SHP77 treated with DMSO at 0.1 percent for 48 hours (cell line): Measurements from ENCODE around the gene ELP1.
"Not testable (repeated sequence)": the region's sequence is repeated elsewhere in the genome, so short reads cannot be mapped to it uniquely, and the experiment has no call there.

Source experiments
- DNase-seq: peaks from one replicate; lab custom pipeline; 2025; lab: John Stamatoyannopoulos, UW

The ELP1 gene

DNA sequence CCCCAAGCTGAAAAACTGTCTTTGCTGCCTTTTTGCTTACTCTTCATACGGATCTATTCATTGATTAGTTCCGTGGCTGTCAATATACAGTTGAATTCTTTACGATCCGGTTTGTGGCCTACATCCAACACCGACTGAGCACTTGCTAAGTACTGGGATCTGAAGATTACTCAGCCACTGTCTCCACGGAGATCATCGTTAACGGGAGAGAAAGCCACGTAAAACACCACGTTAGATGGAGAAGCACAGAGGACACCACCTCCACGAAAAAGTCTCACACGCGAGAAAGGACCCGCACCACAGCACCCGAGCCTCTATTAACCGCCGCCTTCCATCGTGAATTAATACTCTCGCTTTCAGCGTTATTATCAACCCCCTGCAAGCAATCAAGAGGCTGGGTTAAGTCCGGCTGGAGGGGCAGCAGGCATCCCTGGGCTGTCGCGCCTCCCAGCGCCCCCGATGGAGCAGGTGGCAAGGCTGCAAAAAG lies 650 bp downstream of the ELP1 start:
- no peak for DNase-seq

DNA sequence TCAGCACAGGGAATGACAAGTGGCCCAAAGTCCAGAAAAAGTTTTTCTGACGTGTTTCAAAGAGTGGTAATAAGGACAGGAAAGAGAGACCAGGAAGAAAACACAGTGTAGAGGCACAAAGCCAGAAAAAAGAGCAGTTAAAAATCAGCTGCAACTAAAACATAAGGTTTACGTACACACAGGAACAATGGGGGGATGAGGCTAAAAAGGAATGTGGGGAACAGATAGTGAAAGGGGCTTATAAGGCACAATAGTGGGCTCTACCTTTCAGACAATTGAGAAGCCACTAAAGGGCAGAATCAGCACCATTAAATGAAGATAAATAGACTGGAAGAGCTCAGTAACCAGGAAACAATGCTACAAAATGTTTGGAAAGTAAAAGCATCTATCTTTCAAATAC lies 5.5 kb downstream of the ELP1 start:
- no peak for DNase-seq

DNA sequence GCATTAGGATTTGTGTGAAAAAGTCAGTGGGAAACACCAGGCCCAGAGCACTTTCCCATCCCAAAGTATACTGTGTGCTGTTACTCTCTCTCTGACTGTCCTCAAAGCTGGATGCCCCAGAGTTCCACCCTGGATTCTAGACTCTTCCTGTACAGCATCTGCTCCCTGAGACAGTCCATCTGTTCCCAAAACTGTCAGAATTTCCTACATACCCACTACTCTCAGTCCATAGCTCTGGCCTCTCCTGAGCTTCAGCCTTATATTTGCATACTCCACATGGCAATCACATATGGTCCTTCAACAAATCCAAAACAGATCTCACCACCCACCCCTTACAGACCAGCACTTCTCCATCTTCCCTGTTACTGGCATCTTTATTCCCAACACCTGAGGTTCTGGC lies 9.5 kb downstream of the ELP1 start:
- DNase-seq, result no peak

DNA sequence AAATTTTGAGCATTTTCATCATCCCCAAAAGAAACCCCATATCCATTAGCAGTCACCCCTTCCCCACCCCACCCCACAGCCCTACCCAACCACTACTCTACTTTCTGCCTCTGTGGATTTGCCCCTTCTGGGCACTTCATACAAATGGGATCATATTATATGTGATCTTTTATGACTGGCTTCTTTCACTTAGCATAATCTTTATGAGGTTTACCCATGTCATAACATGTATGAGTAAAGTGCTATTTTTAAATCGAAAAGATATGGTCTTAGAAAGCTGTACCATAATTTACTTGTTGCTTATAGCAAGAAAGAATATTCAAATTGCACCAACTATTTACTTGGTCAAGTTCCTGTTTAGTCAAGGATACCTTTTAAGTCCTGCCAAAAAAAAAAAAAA lies 12.7 kb downstream of the ELP1 start:
- no peak for DNase-seq

DNA sequence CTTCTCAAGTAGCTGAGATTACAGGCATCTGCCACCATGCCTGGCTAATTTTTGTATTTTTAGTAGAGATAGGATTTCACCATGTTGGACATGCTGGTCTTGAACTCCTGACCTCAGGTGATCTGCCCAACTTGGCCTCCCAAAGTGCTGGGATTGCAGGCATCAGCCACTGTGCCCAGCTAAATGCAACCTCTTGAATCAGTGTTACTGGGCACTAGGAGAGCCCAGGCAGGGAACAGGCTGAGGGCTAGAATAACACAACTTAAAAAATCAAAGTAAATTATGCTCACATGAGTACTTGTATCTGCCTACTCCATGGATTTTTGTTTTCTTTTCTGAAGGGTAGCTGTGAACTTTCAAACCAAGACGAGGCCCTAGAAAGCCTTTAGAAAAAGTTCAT lies 13.5 kb downstream of the ELP1 start:
- DNase-seq, result not testable (repeated sequence)

DNA sequence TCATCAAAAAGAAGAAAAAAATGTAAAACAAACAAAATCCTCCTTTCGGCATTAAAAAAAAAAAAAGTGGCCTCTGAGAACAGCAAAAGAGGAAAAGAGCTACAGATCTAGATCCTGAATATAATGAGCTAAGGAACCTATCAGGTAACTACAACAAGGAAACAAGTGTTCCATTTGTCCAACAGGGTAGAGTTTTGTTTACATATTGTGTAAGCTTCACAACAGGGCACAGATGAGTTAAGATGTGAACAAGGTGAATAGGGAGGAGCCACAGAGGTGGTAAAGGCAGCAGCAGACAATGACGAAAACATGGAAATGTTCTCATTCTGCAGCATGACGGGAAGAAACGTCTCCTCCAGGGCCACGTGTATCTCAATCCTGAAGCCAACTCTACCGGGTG lies 14.4 kb downstream of the ELP1 start:
- DNase-seq, result no peak

DNA sequence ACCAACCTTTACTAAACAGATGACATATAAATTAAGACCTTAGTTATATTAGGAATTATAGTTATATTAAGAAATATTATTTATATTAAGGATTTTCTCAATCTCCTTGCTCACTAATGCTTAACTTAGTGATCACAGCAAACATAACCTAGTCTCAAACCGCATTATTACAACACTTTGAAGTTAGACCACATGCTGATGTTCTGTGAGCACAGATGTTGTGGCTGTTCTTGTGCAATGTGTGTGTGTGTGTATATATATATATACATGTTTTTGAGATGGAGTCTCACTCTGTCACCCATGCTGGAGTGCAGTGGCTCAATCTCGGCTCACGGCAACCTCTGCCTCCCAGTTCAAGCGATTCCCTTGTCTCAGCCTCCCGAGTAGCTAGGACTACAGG lies 20.5 kb downstream of the ELP1 start:
- DNase-seq, result no peak

DNA sequence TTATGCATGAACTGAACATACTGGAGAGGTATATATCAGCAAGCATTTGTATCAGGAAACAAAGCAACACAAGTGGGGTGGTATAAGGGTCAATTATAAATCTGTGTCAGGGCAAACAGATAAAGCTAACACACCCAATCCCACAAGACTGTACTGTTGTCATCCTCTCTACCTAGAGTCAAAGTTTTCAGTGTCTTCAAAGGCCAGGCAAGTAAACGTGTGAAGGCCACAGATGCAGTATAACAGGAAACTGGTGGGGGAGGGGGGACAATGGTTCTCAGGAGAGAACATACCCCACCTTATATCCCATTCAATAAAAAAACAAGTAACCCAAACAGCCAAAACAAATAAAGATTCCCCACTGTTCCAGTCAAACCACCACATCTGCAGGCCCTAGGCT lies 22.1 kb downstream of the ELP1 start:
- DNase-seq, result no peak

DNA sequence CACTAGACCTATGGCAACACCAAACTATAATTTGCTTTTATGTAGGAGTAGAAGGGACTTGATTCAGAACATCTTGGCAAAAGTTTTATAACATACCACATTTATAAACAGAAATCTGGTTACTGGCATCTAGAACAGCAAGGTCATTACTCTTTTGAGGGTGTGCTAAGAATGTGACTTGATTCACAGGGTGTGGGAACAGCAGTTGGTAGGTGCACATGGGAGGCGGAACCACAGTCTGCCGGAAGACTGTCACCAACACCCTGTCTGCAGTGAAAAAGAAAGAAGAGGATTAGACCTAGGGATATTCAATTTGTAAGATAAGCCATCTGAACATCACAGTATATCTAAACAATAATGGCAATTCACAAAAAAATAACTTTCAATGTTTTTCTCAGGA lies 23.0 kb downstream of the ELP1 start:
- no peak for DNase-seq

DNA sequence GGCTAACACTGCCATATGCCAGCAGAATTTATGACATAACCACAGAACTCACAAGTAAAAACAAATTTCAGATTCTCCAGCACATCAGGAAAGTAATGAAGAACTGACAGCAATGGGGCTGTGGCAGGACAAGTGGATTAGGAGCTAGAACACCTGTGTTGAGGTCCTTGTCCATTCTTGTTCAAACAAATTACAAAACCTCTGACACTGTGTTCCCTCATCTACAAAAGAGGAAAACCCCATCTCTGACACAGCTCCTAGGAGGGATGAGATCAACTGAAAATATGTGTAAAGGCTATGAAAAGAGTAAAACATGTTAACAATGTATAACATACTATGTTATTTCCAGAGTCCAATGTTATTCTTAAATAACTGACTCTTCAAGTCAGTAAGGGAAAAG lies 23.5 kb downstream of the ELP1 start:
- DNase-seq, result no peak

DNA sequence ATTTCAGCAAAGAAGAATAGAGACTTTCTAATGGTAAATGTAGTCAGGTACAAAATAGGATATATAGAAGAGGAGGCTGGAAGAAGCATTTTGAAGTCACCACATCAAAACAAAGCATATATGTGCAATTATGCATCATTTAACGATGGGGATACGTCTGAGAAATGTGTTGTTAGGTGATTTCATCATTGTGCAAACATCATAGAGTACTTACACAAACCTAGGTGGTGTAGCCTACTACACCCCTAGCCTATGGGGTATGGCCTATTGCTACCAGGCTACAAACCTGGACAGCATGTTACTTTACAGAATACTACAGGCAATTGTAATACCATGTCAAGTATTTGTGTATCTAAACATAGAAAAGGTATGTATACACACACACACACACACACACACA lies 28.4 kb downstream of the ELP1 start:
- no peak for DNase-seq

DNA sequence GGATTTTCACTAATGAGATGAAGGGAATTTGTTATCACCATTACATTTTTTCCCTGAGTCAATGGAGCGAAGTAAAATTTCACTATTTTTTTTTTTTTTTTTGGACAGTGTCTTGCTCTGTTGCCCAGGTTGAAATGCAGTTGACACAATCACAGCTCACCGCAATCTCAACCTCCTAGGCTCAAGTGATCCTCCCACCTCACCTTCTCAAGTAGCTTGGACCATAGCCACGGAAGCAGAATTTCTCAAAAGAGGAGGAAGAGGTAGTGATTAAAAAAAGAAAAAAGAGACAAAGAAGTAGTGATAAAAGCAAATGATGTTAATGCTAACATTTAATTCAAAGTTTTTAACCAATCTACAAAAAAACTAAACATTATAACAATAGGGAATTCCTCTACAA lies 29.8 kb downstream of the ELP1 start:
- DNase-seq, result no peak

DNA sequence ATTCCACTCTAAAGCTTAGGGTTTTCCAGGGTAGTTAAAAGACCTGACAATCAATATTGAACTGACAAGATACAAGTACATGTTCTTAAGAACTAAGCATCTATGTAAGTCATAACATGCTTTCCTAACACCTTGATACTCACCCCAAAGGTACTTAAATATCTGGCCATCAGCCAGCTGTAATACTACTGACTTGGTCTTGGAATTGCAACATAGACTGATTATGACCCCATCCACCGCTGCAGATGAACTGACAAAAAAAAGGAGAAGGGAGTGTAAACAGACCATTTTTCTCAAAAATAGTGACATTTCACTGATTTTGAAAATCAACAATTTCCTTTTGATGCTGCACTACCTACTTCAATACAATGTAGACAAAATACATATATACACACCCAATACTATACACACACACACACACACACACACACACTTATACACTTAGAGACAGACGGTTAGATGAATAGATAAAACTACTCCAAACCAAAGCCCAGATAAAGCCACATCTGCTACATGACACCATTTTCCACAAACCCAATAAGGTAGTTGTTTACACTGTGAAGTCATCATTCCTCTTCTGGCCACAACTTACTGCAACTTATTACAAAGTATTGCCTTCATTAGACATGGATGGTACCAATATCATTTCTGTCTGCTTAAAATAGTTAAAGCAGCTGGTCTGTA lies 30.4 kb downstream of the ELP1 start:
- DNase-seq, result no peak

DNA sequence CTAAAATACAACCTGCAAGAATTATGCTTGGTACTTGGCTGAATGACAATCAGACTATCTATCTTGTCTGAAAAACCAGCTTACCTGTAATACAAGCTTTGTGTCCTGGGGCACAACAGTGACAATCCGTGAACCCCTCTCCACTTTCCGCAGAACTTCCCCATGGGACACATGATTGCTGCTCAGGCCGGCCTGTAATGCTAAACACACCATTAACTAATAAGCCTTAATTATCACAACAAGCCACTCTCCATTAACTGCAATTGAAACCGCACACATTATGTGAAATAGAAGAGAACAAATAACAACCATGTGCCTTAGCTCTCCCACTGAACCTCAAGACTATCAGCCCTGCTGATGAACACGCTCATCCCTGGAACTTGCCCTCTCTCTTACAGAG lies 33.7 kb downstream of the ELP1 start:
- no peak for DNase-seq

DNA sequence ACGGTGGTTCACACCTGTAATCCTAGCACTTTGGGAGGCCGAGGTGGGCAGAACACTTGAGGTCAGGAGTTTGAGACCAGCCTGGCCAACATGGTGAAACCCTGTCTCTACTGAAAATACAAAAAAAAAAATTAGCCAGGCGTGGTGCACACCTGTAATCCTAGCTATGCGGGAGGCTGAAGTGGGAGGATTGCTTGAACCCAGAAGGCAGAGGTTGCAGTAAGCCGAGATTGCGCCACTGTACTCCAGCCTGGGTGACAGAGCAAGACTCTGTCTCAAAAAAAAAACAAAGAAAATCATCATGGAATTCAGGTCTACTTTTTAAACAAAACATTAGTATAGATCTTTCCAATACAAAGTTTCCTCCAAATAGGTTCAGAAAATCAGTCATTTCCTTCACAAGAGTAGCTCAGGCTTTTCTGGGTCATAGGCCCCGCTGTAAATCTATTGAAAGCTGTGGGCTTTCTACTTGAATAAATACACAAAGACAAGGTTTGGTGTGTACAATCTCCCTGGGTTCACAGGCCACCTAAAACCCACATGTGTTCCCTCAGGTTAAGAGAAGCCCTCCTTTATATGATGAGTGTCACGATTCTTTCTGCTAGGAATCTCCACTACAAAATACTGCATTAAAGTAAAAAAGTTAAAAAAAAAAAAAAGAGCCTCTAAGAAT lies 34.8 kb downstream of the ELP1 start:
- not testable (repeated sequence) for DNase-seq

DNA sequence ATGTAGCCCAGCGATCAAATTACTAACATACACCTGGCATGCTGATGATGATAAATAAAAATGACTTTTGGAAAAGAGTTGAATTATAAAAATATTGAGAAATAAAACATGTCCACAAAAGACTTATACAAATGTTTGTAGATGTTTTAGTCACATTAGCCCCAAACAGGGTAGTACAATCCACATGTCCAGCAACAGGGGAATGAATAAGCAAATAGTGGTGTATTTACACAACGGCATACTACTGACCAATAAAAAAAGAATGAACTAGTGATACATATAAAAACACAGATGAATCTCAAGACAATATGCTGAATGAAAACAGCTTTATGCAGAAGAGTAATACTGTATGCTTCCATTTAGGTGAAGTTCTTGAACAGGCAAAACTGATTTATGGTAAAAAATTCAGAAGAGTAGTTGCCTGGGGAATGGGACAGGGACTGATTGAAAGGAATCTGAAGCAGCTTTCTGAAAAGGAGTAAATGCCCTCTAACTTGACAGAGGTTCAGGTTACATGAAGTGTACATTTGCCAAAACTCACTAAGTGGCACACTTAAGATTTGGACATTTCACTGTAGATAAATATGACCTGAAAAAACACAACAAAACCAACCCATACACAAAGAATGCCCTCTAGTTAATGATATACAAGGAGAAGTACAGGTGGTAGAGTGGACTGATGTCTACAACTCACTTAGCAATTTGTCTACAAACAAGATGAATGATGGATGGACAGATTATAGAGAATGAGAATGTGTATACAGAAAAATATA lies 36.4 kb downstream of the ELP1 start:
- no peak for DNase-seq

DNA sequence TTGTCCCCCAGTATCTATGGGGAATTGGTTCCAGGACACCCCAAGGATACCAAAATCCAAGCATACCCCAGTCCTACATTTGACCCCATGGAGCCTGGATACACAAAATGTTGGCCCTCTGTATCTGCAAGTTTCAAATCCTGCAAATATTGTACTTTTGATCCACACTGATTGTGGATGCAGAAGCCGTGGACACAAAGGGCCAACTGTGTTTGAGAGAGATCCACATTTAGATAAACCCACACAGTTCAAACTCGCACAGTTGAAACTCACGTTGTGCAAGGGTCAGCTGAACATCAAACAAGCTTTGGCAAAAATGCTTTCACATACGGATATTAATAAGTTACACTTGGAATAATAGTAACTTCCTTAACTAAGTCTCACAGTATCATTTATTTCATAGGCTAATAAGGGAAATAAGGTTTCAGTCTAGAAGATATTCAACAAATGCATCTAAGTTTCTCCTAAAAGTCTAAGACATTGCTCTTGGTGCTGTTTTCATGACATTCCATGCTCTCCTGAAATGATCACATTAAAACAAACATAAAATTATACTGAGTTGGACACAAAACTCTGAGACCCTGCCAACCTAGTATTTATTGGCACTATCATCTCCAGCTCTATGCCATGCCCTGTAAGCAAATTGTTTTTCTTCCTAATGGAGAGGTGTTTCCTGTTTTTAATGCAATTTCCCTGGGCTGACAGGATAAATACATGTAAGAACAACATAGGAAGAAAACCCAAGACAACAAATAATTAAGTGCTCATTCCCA lies 39.5 kb downstream of the ELP1 start:
- DNase-seq, result no peak

DNA sequence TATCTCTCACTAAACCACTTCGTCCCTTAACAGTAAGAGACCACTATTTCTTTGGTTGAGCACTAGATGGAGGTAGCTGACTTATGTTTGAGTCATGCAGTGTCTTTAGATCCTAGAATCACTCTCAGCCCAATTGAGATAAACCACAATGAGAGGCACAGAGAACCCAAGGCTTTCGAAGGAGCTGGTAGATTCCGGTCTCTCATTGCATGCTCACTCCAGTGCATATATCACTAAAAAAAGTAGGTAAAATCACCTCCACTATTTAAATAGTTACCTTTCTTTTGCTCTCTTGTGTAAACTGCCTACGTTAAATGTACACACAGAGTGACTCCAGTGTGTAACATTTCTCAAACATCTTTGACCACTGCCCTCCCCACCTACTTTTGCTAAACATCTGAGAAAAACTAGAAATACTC lies 44.3 kb downstream of the ELP1 start:
- DNase-seq, result no peak

DNA sequence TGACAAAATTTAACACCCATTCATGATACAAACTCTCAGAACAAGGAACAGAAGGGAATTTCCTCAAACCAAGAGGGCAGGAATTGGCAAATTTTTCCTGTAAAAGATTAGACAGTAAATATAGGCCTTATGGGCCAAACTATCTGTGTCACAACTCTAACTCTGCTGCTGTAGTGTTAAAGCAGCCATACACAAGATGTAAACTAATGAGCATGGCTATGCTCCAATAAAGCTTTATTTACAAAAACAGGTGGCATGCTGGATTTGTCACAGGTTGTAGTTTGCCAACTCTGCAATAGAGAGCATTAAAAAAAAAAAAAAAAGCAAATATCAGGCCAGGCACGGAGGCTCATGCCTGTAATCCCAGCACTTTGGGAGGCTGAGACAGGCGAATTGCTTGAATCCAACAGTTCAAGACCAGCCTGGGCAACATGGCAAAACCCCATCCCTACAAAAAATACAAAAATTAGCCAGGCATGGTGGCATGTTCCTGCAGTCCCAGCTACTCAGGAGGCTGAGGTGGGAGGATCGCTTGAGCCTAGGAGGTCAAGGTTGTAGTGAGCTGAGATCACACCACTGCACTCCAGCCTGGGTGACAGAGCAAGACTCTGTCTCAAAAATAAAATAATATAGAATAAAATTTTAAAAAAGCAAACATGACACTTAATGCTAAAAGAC lies 47.2 kb downstream of the ELP1 start:
- not testable (repeated sequence) for DNase-seq

DNA sequence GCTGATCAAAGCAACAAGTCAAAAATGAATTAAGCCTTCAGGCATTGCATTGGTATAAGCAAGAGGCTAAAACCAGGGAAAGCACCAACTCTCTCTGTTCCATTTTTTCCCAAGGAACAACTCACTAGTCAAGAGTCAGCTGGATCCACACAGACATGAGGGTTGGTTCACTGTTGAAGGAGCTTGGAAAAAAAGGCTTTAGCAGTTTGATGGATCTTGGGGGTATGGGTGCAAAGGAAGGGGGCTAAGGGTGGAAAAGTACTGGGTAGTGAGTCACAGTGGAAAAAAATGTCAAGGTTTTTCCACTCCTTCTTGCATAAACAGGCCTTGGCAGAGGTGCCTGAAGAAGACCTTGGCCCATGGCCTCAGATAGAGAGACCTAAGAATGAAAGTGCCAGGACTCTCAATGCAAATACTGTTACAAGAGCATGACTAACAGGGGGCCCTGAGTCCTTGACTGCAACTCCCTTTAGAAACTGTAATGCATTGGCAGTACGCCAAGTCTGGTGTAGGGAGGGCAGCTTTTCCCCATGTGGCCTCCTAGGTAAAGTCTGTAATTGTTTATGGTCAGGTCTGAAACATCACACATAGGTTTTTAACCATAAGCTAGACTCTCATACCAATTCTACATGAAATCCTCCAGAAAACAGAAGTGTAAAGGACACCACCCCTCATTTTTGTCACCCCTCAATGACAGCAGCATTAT lies 48.1 kb downstream of the ELP1 start:
- DNase-seq, result peak; percentile 71

DNA sequence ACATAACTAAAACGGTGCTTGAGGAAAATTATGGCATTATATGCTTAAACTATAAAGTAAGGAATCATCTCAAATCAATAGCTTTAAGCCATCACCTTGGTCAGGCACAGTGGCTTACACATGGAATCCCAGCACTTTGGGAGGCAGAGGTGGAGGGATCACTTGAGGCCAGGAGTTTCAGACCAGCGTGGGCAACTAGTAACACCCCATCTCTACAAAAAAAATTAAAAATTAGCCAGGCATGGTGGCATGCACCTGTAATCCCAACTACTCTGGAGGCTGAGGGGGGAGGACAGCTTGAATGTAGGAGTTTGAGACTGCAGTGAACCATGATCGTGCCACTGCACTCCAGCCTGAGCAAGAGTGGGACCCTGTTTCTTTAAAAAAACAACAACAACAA lies 49.2 kb downstream of the ELP1 start:
- no peak for DNase-seq
